ENCODE data around the gene FOXO6.
A peak's percentile ranks its signal among the peaks of the same experiment; 100 is the strongest.

Gene FOXO6

GRCh38 chr1:41386196-41386663, 25.0 kb downstream of the FOXO6 start:
- no peak overlapping the region for H2AFZ ChIP-seq
- no peak for TF ChIP-seq CTCF (IDR thresholded peaks at IDR 0.05)
- H3K79me2 ChIP-seq: no peaks in the 10 kb centered on the region
- no peak overlapping the region for H3K4me3 ChIP-seq (ENCODE audit: low read depth, low read length)
- no peak overlapping the region for H3K27ac ChIP-seq
- H3K4me2 ChIP-seq (ENCODE audit: low read length): no peak overlapping the region
- H3K27me3 ChIP-seq (ENCODE audit: control insufficient read depth, insufficient read depth, low read length): no peaks in the 10 kb centered on the region
- no peaks in the 10 kb centered on the region for H3K36me3 ChIP-seq (ENCODE audit: control insufficient read depth, insufficient read depth, low read length)
- no peaks in the 10 kb centered on the region for H3K9me3 ChIP-seq (ENCODE audit: control insufficient read depth, low read length)
- H3K9ac ChIP-seq: no peak overlapping the region
- peaks cover 5% of the 10 kb centered on the region for H3K4me1 ChIP-seq

- no peaks in the 10 kb centered on the region for H3K27me3 ChIP-seq (ENCODE audit: control insufficient read depth, insufficient read depth, low read length)
- no peaks in the 10 kb centered on the region for H3K36me3 ChIP-seq (ENCODE audit: control insufficient read depth, insufficient read depth, low read length)
- peak overlapping the region; percentile 15 for H3K4me3 ChIP-seq (ENCODE audit: low read depth, low read length)
- H2AFZ ChIP-seq: peak overlapping the region; percentile 53
- H3K9ac ChIP-seq: no peak overlapping the region
- H3K79me2 ChIP-seq: no peaks in the 10 kb centered on the region
- TF ChIP-seq CTCF (IDR thresholded peaks at IDR 0.05): no peak
- peak overlapping the region; percentile 67 for H3K27ac ChIP-seq
- no peaks in the 10 kb centered on the region for H3K9me3 ChIP-seq (ENCODE audit: control insufficient read depth, low read length)
- H3K4me1 ChIP-seq: peaks cover 5% of the 10 kb centered on the region
- H3K4me2 ChIP-seq (ENCODE audit: low read length): peak overlapping the region; percentile 52
These were observed 26.4 kb downstream of the FOXO6 start for GRCh38 chr1:41387667-41388091.

GRCh38 chr1:41388510-41388909, 27.3 kb downstream of the FOXO6 start:
- peaks cover 5% of the 10 kb centered on the region for H3K4me1 ChIP-seq
- H3K27me3 ChIP-seq (ENCODE audit: control insufficient read depth, insufficient read depth, low read length): no peaks in the 10 kb centered on the region
- no peak overlapping the region for H3K9ac ChIP-seq
- H3K4me3 ChIP-seq (ENCODE audit: low read depth, low read length): no peak overlapping the region
- H2AFZ ChIP-seq: peak overlapping the region; percentile 53
- H3K27ac ChIP-seq: peak overlapping the region; percentile 67
- H3K4me2 ChIP-seq (ENCODE audit: low read length): no peak overlapping the region
- TF ChIP-seq CTCF (IDR thresholded peaks at IDR 0.05): no peak
- H3K79me2 ChIP-seq: no peaks in the 10 kb centered on the region
- H3K9me3 ChIP-seq (ENCODE audit: control insufficient read depth, low read length): no peaks in the 10 kb centered on the region
- no peaks in the 10 kb centered on the region for H3K36me3 ChIP-seq (ENCODE audit: control insufficient read depth, insufficient read depth, low read length)

GRCh38 chr1:41389009-41389408, 27.8 kb downstream of the FOXO6 start:
- Histone ChIP-seq H3K9me3 (ENCODE audit: control insufficient read depth, low read length) (no peaks in the 10 kb centered on the region), H3K4me2 (ENCODE audit: low read length) (no peak overlapping the region), H3K4me1 (peaks cover 5% of the 10 kb centered on the region), H3K36me3 (ENCODE audit: control insufficient read depth, insufficient read depth, low read length) (no peaks in the 10 kb centered on the region), H2AFZ (no peak overlapping the region), H3K27ac (no peak overlapping the region), H3K4me3 (ENCODE audit: low read depth, low read length) (no peak overlapping the region), H3K9ac (no peak overlapping the region), H3K27me3 (ENCODE audit: control insufficient read depth, insufficient read depth, low read length) (no peaks in the 10 kb centered on the region), H3K79me2 (no peaks in the 10 kb centered on the region)
- no peak for TF ChIP-seq CTCF (IDR thresholded peaks at IDR 0.05)

GRCh38 chr1:41390166-41390565, 28.9 kb downstream of the FOXO6 start:
- H2AFZ ChIP-seq: no peak overlapping the region
- no peak overlapping the region for H3K27ac ChIP-seq
- no peak overlapping the region for H3K4me2 ChIP-seq (ENCODE audit: low read length)
- H3K79me2 ChIP-seq: no peaks in the 10 kb centered on the region
- H3K27me3 ChIP-seq (ENCODE audit: control insufficient read depth, insufficient read depth, low read length): no peaks in the 10 kb centered on the region
- TF ChIP-seq CTCF (IDR thresholded peaks at IDR 0.05): no peak
- no peaks in the 10 kb centered on the region for H3K9me3 ChIP-seq (ENCODE audit: control insufficient read depth, low read length)
- peaks cover 5% of the 10 kb centered on the region for H3K4me1 ChIP-seq
- no peak overlapping the region for H3K9ac ChIP-seq
- no peaks in the 10 kb centered on the region for H3K36me3 ChIP-seq (ENCODE audit: control insufficient read depth, insufficient read depth, low read length)
- no peak overlapping the region for H3K4me3 ChIP-seq (ENCODE audit: low read depth, low read length)
